NT2/D1 (cell line): ENCODE results near the gene RIPOR2.

ENCODE experiments used
- DNase-seq: peaks from one replicate; pipeline ENCODE4 v3.0.0-alpha.2; 2011; ENCODE audit warnings: low read depth, low spot score
- H3K27me3 ChIP-seq: 2 replicates; pipeline ENCODE4 v1.6.0; 2011; ENCODE audit warnings: mild to moderate bottlenecking; ENCODE audit not compliant: insufficient read length, insufficient read depth
- H3K36me3 ChIP-seq: 2 replicates; pipeline ENCODE4 v1.6.1; 2011; ENCODE audit warnings: mild to moderate bottlenecking, low read length, mixed read lengths; ENCODE audit not compliant: insufficient read depth, insufficient read length
- H3K4me1 ChIP-seq: 2 replicates; pipeline ENCODE4 v1.5.1; 2011; ENCODE audit not compliant: insufficient read depth, insufficient read length
- H3K4me3 ChIP-seq: 2 replicates; pipeline ENCODE4 v1.5.1; 2011; ENCODE audit warnings: low read depth; ENCODE audit not compliant: insufficient read length
- H3K9ac ChIP-seq: 2 replicates; pipeline ENCODE4 v1.6.0; 2011; ENCODE audit warnings: low read depth; ENCODE audit not compliant: insufficient read length
- H3K9me3 ChIP-seq: 2 replicates; pipeline ENCODE4 v1.5.1; 2011; ENCODE audit warnings: mild to moderate bottlenecking, low read length; ENCODE audit not compliant: insufficient read depth
- SUZ12 ChIP-seq: IDR thresholded peaks from 2 replicates; pipeline ENCODE4 v1.6.1; 2011; ENCODE audit not compliant: insufficient read length, insufficient read depth; ENCODE audit errors: extremely low read depth
- YY1 ChIP-seq: IDR thresholded peaks from 2 replicates; pipeline ENCODE4 v1.6.1; 2011; ENCODE audit not compliant: insufficient read length, insufficient read depth
- ZNF274 ChIP-seq: IDR thresholded peaks from 2 replicates; pipeline ENCODE4 v1.6.1; 2011; ENCODE audit warnings: mild to moderate bottlenecking, low read depth, low read length

RIPOR2 gene

DNA sequence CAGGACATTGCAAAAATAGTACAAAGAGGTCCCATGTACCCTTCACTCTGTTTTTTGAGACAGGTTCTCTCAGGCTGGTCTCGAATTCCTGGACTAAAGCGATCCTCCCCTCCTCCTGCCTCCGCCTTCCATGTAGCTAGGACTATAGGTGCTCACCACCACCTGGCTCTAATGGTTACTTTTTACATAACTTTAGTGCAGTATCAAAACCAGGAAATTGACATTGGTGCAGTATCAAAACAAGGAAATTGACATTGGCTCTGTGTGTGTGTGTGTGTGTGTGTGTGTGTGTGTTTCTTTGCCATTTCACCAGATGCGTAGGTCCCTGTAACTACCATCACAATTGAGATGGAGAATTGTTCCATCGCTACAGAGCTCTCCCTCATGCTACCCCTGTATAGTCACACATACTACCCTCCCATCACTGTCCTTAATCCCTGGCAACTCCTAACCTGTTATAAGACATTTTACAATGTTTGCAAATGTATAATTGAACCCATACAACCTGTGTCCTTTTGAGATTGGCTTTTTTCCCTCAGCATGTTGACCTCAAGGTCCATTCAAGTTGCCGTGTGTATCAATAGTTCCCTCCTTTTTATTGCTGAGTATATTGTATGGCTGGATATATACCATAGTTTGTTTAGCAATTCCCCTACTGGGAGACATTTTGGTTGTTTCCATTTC, 28.3 kb upstream of the RIPOR2 start:
- no peaks in the 10 kb centered on the region for H3K36me3 ChIP-seq
- DNase-seq, result no peak
- TF ChIP-seq ZNF274, result no peak
- no peak for TF ChIP-seq SUZ12
- TF ChIP-seq YY1, result no peak
- no peaks in the 10 kb centered on the region for H3K9me3 ChIP-seq
- H3K9ac ChIP-seq, result no peak overlapping the region
- H3K4me1 ChIP-seq, result no peaks in the 10 kb centered on the region
- H3K27me3 ChIP-seq, result no peaks in the 10 kb centered on the region
- H3K4me3 ChIP-seq, result no peak overlapping the region

DNA sequence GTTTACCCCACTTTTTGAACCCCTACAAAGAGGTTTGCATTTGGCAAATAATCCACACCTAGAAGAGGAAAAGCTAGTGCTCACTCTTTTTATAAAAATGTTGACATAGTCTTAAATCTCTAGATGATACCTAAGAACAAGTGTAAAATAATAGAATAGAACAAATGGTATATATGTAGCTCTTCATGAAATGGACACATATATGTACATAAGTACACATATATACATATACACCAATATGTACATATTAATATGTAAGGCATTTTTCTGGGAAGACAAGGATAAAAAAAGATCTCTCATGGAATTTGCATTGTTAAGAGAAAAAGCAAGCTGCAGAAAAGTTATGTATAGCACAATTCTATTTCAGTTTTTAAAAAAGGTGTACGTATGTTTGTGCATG, 27.6 kb upstream of the RIPOR2 start:
- Histone ChIP-seq H3K4me3 (no peak overlapping the region), H3K4me1 (no peaks in the 10 kb centered on the region), H3K9me3 (no peaks in the 10 kb centered on the region), H3K36me3 (no peaks in the 10 kb centered on the region), H3K9ac (no peak overlapping the region), H3K27me3 (no peaks in the 10 kb centered on the region)
- no peak for DNase-seq
- TF ChIP-seq YY1, result no peak
- no peak for TF ChIP-seq ZNF274
- no peak for TF ChIP-seq SUZ12

DNA sequence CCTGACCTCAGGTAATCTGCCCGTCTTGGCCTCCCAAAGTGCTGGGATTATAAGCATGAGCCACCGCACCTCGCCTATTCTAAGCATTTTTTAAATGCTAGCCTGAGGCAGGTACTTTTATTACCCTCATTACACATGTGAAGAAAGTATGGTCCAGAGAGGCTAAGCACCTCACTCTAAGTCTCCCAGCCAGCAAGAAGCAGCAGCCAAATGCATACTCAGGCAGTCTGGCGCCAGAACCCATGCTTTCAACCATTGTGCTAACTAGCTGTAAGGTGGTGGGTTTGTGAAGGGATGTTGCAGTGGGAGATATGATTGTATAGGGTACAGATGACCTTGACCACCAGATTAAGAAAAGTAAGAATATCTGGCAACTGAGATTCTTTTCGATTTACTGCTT, 26.1 kb upstream of the RIPOR2 start:
- no peak for DNase-seq
- TF ChIP-seq SUZ12 (no peak), YY1 (no peak), ZNF274 (no peak)
- Histone ChIP-seq H3K9me3 (no peaks in the 10 kb centered on the region), H3K9ac (no peak overlapping the region), H3K27me3 (no peaks in the 10 kb centered on the region), H3K36me3 (no peaks in the 10 kb centered on the region), H3K4me1 (no peaks in the 10 kb centered on the region), H3K4me3 (no peak overlapping the region)

DNA sequence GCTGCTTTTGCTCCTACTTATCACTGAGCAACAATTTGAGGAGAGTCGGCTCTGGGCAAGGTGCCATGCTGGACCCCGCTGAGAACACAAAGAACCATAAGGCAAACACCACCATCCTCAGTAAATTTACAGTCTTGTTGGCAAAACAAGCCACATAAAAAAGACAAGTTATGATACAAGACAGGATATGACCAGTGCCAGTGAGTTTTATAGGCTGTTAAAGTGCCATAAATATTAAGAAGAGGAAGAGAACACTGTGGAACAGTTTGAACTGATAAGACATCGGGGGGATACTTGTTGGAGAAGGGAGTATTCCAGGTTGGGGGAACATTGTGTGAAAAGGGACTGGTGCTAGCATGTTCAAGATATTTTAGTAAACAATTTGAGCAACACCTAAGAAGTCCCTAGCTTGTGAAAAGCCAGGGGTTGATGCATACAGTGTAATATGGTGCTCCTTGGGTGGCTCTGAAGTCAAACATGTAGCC, 25.3 kb upstream of the RIPOR2 start:
- DNase-seq, result no peak
- no peak overlapping the region for H3K9ac ChIP-seq
- H3K4me3 ChIP-seq, result no peak overlapping the region
- no peaks in the 10 kb centered on the region for H3K4me1 ChIP-seq
- no peaks in the 10 kb centered on the region for H3K9me3 ChIP-seq
- H3K36me3 ChIP-seq, result no peaks in the 10 kb centered on the region
- no peaks in the 10 kb centered on the region for H3K27me3 ChIP-seq
- TF ChIP-seq ZNF274, result no peak
- TF ChIP-seq YY1, result no peak
- TF ChIP-seq SUZ12, result no peak

DNA sequence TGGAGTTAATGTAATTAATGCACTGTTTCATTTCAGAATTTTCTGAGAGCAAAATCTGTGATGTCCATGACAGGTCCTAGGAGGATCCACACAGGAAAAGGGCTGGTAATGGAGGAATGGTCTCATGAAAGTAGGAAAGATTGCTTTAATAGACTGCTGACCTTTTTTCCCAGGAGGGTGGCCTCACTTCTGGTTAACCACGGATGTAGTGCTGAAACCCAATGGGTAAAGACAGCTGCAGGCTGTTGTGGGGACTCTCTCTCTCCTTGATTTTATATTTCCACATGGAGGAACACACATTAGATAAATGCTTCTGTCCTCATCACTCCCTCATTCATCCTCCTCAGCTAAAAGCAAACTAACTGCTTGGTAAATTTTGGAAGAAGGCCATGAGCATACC, 23.6 kb upstream of the RIPOR2 start:
- TF ChIP-seq YY1 (no peak), SUZ12 (no peak), ZNF274 (no peak)
- no peak overlapping the region for H3K4me3 ChIP-seq
- no peaks in the 10 kb centered on the region for H3K36me3 ChIP-seq
- H3K27me3 ChIP-seq, result no peaks in the 10 kb centered on the region
- H3K9me3 ChIP-seq, result no peaks in the 10 kb centered on the region
- H3K4me1 ChIP-seq, result no peaks in the 10 kb centered on the region
- DNase-seq, result no peak
- no peak overlapping the region for H3K9ac ChIP-seq

DNA sequence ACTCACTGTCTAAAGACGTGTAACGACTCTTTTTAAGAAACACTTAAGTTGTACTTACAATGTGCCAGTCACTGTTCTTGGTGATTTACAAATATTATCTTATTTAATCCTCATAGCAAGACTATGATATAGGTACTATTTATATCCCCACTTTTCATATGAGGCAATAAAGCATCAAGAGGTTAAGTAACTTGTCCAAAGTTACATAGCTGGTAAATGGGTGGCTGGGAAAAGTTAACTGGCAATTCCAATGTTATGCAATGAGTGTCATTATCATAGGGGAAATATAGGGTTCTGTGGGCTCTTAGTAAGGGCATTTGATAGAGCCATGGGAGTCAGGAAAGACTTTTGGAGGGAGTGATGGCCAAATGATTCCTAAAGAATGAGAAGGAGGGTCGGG, 21.4 kb upstream of the RIPOR2 start:
- Histone ChIP-seq H3K4me3 (no peak overlapping the region), H3K4me1 (no peaks in the 10 kb centered on the region), H3K36me3 (no peaks in the 10 kb centered on the region), H3K9ac (no peak overlapping the region), H3K27me3 (no peaks in the 10 kb centered on the region), H3K9me3 (no peaks in the 10 kb centered on the region)
- TF ChIP-seq ZNF274 (no peak), SUZ12 (no peak), YY1 (no peak)
- no peak for DNase-seq

DNA sequence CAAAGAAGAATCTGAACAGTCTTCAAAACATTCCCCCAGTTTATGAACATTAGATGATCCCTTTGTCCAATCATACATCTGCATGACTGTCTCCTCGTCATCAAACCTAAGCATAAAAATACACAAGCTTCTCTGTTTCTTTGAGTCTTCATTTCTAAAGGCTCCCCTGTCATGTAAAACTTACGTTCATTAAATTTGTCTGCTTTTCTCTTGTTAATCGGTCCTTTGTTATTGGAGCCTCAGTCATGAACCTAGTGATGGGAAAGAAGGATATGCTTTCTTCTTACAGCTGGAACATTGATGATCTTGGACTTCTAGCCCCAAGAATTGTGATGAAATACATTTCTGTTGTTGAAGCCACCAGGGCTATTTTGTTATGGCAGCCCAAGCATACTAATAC, 18.0 kb upstream of the RIPOR2 start:
- no peak for DNase-seq
- H3K4me1 ChIP-seq, result no peaks in the 10 kb centered on the region
- H3K27me3 ChIP-seq, result no peaks in the 10 kb centered on the region
- H3K4me3 ChIP-seq, result no peak overlapping the region
- no peaks in the 10 kb centered on the region for H3K36me3 ChIP-seq
- H3K9ac ChIP-seq, result no peak overlapping the region
- TF ChIP-seq ZNF274 (no peak), SUZ12 (no peak), YY1 (no peak)
- H3K9me3 ChIP-seq, result no peaks in the 10 kb centered on the region

DNA sequence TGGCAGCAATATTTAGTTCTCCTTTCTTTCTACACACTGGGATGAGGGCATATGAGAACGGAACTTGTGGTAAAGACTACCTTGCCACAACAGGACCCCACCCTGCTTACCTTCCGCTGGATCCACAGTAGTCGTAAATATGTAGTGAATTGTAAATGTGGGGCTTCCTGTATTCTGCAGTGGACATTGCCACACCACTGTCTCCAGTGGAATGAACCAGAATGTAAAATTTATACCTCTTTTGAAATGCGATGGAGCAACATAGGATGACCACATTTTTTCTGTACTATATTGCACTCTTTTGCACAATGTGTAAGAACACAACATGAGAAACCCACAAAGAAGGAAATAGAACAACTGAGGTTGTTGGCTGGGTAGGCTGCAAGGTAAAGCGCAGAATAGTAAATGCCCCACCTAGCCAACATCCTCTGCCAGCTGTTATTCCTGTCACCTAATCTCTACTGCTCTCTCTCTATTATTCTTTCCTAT, 16.1 kb upstream of the RIPOR2 start:
- DNase-seq, result no peak
- H3K9ac ChIP-seq, result no peak overlapping the region
- H3K4me1 ChIP-seq, result no peaks in the 10 kb centered on the region
- TF ChIP-seq YY1 (no peak), SUZ12 (no peak), ZNF274 (no peak)
- no peaks in the 10 kb centered on the region for H3K27me3 ChIP-seq
- no peaks in the 10 kb centered on the region for H3K9me3 ChIP-seq
- H3K4me3 ChIP-seq, result no peak overlapping the region
- H3K36me3 ChIP-seq, result no peaks in the 10 kb centered on the region
